ENCODE data around the gene SPOCD1. TPM values are rescaled to one million over a fixed set of nuclear protein-coding genes. Genes with fewer than 3 reads are reported as not detected.

SPOCD1 gene
- total and polyA plus RNA-seq, 9 donors: 0.15 to 1.7 (median 0.49) TPM; not detected in 1

DNA sequence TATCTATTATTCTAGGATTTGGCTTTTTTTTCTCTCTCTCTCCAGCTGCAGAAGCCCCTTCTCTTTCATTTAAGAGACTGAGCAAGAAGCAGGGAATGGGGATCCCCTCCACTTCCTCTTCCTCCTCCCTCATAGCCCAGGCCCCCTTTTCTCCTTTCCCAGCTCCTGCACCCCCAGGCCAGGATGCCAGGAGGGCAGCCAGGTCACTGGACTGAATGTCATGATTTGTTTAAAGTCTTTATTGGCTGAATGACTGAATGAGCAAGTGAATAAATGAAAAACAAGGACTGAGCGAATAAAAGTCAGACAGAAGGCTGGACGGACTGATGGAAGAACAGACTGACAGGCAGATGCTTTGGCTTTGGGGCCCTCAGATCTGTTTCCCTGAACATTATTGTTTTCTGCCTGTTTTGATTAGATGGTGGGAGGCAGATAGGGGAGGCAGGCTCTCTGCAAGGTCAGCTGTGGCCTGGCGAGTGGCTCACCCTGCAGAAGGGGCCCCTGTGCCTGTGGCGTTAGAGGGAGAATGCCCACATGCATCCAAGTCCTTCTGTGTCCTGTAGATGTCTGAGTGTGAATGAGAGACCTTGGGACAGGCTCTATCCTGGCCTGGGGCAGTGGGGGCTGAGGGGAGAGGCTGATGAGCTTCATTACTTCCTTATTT lies 31.3 kb downstream of the SPOCD1 start:
- TF ChIP-seq, protein P1, sequence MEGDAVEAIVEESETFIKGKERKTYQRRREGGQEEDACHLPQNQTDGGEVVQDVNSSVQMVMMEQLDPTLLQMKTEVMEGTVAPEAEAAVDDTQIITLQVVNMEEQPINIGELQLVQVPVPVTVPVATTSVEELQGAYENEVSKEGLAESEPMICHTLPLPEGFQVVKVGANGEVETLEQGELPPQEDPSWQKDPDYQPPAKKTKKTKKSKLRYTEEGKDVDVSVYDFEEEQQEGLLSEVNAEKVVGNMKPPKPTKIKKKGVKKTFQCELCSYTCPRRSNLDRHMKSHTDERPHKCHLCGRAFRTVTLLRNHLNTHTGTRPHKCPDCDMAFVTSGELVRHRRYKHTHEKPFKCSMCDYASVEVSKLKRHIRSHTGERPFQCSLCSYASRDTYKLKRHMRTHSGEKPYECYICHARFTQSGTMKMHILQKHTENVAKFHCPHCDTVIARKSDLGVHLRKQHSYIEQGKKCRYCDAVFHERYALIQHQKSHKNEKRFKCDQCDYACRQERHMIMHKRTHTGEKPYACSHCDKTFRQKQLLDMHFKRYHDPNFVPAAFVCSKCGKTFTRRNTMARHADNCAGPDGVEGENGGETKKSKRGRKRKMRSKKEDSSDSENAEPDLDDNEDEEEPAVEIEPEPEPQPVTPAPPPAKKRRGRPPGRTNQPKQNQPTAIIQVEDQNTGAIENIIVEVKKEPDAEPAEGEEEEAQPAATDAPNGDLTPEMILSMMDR (IDR thresholded peaks at IDR 0.05): no peak
- TF ChIP-seq POLR2A (IDR thresholded peaks at IDR 0.05): no peak
- TF ChIP-seq EP300 (IDR thresholded peaks at IDR 0.05): no peak
- Histone ChIP-seq H3K4me3 (no peak overlapping the region), H3K9me3 (no peaks in the 10 kb centered on the region), H3K27me3 (no peaks in the 10 kb centered on the region), H3K27ac (no peak overlapping the region), H3K4me1 (ENCODE audit: insufficient read depth) (no peaks in the 10 kb centered on the region), H3K36me3 (no peaks in the 10 kb centered on the region)
- 84 to 86% (median 84%) methylated on average over 4 of the region's 4 CpGs for WGBS, 3 donors
- DNase-seq: peak in 2 of 5 donors; percentile 2 to 16
- intact Hi-C loops (cut with DNase I): loop anchor here in 3 of 4 donors (5.0 kb wide), 2 partner anchors 122 to 222 kb away; no protein-coding TSS in a partner anchor

DNA sequence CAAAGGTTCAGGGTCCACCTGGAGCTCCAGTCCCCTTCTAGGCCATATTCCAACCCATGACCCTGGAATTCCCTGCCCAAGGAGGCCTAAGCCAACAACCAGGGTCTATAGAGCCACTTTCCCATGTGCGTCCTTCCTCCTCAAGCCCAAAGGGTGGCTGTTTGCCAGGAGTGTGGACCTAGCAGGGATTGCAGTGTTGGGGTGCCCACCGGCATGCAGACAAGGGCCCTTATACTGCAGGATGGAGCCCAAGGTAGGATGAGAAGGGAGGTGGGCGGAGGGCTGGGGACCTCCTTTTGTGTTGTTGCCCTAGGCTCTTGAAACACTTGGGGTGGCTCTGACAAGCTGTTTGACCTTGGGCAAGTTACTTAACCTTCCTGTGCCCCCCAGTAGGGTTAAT lies 32.0 kb downstream of the SPOCD1 start:
- Histone ChIP-seq H3K4me3 (no peak overlapping the region), H3K9me3 (no peaks in the 10 kb centered on the region), H3K27ac (no peak overlapping the region), H3K27me3 (no peaks in the 10 kb centered on the region), H3K36me3 (no peaks in the 10 kb centered on the region), H3K4me1 (ENCODE audit: insufficient read depth) (no peaks in the 10 kb centered on the region)
- WGBS, 3 donors: 91 to 100% (median 96%) methylated on average over 3 of the region's 3 CpGs
- TF ChIP-seq, protein P1 (IDR thresholded peaks at IDR 0.05): no peak
- TF ChIP-seq POLR2A (IDR thresholded peaks at IDR 0.05): no peak
- no peak for TF ChIP-seq EP300 (IDR thresholded peaks at IDR 0.05)
- intact Hi-C loops (cut with DNase I): no loop called here
- peak in 2 of 5 donors; percentile 13 to 23 for DNase-seq

DNA sequence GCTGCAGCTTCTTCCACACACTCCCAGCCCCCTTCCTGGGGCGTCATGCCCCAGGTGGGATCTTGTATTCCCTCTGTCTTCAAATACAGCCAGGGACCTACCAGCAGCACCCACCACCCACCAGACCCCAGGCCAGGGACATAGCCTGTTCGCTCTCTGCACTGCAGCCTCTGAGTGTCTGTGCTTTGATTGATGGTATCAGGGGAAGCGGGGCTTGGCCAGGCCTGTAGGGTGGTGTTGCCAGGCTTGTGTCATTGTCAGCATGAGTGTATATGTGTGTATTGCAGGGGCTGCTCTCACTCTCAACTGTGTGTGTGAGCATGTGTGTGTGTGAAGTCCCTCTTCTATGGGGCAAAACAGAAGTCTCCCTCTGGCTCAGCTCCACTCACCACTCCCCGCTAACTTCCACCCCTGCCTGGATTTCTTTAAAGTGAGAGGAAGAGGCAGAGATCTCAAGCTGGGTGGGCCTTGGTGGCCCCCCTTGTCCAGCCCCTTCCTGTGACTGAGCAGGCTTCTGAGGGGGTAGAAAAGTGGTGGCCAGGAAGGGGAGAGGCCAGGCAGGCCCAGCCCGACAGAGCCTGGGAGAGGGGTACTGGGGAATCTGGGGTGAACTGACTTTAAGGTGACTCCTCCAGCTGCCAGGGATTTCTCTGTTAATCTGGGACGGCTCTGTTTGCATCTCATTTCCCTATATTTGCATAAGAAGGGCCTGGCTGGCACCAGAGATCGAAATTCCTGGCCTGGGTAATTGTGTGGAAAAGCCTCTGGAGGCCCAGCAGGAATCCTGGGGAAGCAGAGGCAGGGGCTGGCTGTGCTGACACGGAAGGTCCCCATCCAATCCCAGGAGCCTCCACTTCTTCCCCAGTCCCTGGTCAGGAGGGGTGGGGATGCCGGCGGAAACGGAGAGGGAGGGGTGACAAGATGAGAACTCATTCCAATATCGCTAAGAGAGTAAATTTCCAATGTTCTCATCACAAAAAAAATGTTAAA lies 33.1 kb downstream of the SPOCD1 start:
- WGBS, 3 donors: 60 to 64% (median 64%) methylated on average over 12 of the region's 12 CpGs
- Histone ChIP-seq H3K4me1 (ENCODE audit: insufficient read depth) (no peaks in the 10 kb centered on the region), H3K36me3 (no peaks in the 10 kb centered on the region), H3K27me3 (no peaks in the 10 kb centered on the region), H3K9me3 (no peaks in the 10 kb centered on the region), H3K27ac (no peak overlapping the region), H3K4me3 (no peak overlapping the region)
- TF ChIP-seq POLR2A (IDR thresholded peaks at IDR 0.05) (no peak), EP300 (IDR thresholded peaks at IDR 0.05) (no peak)
- TF ChIP-seq, protein P1 (IDR thresholded peaks at IDR 0.05): no peak
- no peak for DNase-seq
- intact Hi-C loops (cut with DNase I): no loop called here

DNA sequence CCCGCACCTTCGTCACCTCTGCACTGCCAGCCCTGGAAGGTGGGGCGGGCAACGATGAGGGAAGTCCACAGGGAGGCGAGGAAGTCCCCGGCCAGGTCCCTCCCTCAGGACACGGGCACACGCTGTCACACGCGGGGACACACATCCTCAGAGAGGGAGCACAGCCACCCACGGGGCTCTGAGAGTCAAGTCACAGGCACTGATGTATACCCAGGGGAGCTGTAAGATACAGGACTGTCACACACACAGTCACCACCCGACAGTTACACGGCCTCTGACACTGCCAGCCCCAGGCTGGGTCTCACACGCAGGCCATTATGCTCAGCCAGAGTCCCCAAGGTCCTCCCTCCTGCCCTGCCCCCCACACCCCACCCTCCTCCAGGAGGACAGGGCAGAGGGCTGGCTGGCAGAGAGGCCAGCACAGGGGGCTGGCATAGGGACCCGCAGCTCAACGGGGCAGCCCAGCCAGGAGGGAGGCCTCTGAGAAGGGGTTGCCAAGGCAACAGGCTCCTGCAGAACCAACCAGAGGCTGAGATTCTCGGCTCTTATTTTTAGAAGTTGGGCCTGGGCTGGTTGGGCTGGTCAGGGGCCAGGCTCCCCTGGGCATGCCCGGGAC lies 34.0 kb downstream of the SPOCD1 start:
- no peaks in the 10 kb centered on the region for H3K9me3 ChIP-seq
- H3K27ac ChIP-seq: no peak overlapping the region
- intact Hi-C loops (cut with DNase I): no loop called here
- DNase-seq: no peak
- no peak for TF ChIP-seq EP300 (IDR thresholded peaks at IDR 0.05)
- TF ChIP-seq, protein P1 (IDR thresholded peaks at IDR 0.05): no peak
- no peaks in the 10 kb centered on the region for H3K36me3 ChIP-seq
- 54 to 62% (median 57%) methylated on average over 18 of the region's 18 CpGs for WGBS, 3 donors
- no peaks in the 10 kb centered on the region for H3K27me3 ChIP-seq
- H3K4me1 ChIP-seq (ENCODE audit: insufficient read depth): no peaks in the 10 kb centered on the region
- H3K4me3 ChIP-seq: no peak overlapping the region

Measured in ovary (tissue), 9 donors.